SK-N-SH treated with all-trans-retinoic acid at 6 μM for 48 hours (cell line): Measurements from ENCODE around the gene KCNMA1.

Source experiments
- BACH2 ChIP-seq: fragments of 250-450 bp; sonication (Bioruptor Pico); IDR thresholded peaks from 2 replicates; pipeline ENCODE4 v1.9.0; 2021; ENCODE audit warnings: mild to moderate bottlenecking, borderline replicate concordance
- CREB5 ChIP-seq: fragments of 250-450 bp; sonication (Bioruptor Pico); IDR thresholded peaks from 2 replicates; pipeline ENCODE4 v1.5.1; 2020; ENCODE audit warnings: low read depth, mild to moderate bottlenecking, moderate library complexity
- OSR1 ChIP-seq: fragments of 250-450 bp; sonication (Bioruptor Pico); IDR thresholded peaks from 2 replicates; pipeline ENCODE4 v1.8.0; 2022; ENCODE audit warnings: moderate library complexity, mild to moderate bottlenecking, inconsistent platforms
- SNAI2 ChIP-seq: fragments of 250-450 bp; sonication (Bioruptor Pico); IDR thresholded peaks from 2 replicates; pipeline ENCODE4 v1.5.0; 2020; ENCODE audit warnings: mild to moderate bottlenecking, moderate library complexity
- ZFP3 ChIP-seq: fragments of 250-450 bp; sonication (Bioruptor Pico); IDR thresholded peaks from 2 replicates; pipeline ENCODE4 v1.5.0; 2020; ENCODE audit warnings: mild to moderate bottlenecking, moderate library complexity
- ZFP30 ChIP-seq: fragments of 450-650 bp; formaldehyde crosslinking; IDR thresholded peaks from 2 replicates; pipeline ENCODE4 v1.5.0; 2022; ENCODE audit warnings: mild to moderate bottlenecking, moderate library complexity

DNA sequence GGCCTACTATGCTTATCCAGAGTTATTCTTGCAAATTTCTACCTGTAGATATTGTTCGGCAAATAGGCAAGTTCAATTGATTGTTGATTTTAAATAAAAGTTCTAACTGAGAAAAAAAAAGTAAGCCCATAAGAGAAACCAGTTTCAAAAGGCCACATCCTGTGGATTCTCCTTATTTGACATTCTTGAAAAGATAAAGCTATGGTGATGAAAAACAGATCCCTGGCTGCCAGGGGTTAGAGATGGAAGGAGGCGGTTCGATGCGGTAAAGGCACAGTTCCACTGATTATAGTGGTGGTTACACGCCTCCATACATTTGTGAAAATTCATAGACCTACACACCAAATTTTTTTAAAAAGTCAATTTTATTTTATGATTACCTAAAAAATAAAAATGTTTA lies 347.8 kb downstream of the KCNMA1 start:
- TF ChIP-seq ZFP3 (no peak), SNAI2 (CRISPR knock-in tag) (no peak), BACH2 (CRISPR knock-in tag) (no peak), CREB5 (CRISPR knock-in tag) (no peak), ZFP30 (CRISPR knock-in tag) (no peak), OSR1 (CRISPR knock-in tag) (no peak)
